Measurements from ENCODE around the gene GMNN. TPM values are rescaled to one million over a fixed set of nuclear protein-coding genes. Genes with fewer than 3 reads are reported as not detected.

The GMNN gene
- total RNA-seq, 1 experiment from 2014 or later: 22.4 TPM

- no peak for DNase-seq (ENCODE audit: unreplicated experiment)
- Mint-ChIP-seq H3K27ac (ENCODE audit: low read depth, unreplicated experiment) (no peak overlapping the region), H3K27me3 (ENCODE audit: insufficient read depth, unreplicated experiment) (no peaks in the 10 kb centered on the region), H3K9me3 (ENCODE audit: unreplicated experiment) (no peaks in the 10 kb centered on the region), H3K4me1 (ENCODE audit: insufficient read depth, unreplicated experiment) (peaks cover 17% of the 10 kb centered on the region), H3K4me3 (ENCODE audit: unreplicated experiment) (no peak overlapping the region), H3K36me3 (ENCODE audit: insufficient read depth, unreplicated experiment) (peaks cover 4% of the 10 kb centered on the region)
- intact Hi-C loops (cut with micrococcal nuclease): no loop called here
- TF ChIP-seq, protein P1, sequence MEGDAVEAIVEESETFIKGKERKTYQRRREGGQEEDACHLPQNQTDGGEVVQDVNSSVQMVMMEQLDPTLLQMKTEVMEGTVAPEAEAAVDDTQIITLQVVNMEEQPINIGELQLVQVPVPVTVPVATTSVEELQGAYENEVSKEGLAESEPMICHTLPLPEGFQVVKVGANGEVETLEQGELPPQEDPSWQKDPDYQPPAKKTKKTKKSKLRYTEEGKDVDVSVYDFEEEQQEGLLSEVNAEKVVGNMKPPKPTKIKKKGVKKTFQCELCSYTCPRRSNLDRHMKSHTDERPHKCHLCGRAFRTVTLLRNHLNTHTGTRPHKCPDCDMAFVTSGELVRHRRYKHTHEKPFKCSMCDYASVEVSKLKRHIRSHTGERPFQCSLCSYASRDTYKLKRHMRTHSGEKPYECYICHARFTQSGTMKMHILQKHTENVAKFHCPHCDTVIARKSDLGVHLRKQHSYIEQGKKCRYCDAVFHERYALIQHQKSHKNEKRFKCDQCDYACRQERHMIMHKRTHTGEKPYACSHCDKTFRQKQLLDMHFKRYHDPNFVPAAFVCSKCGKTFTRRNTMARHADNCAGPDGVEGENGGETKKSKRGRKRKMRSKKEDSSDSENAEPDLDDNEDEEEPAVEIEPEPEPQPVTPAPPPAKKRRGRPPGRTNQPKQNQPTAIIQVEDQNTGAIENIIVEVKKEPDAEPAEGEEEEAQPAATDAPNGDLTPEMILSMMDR (IDR thresholded peaks at IDR 0.05; ENCODE audit: unreplicated experiment): no peak
- no TSS peak for BruUV-seq (replicated peaks)
- ChIA-PET POLR2A (interaction anchor here (0.6 to 2.2 kb wide), 11 partner anchors 9 to 203 kb away, joined by 3 to 15 read pairs (median 4); partner anchors contain the start of gene GMNN), CTCF (interaction anchor here (0.6 to 1.3 kb wide), 3 partner anchors 12 to 382 kb away, joined by 3 to 6 read pairs (median 4); no protein-coding TSS in a partner anchor)
Measured at GRCh38 chr6:24823185-24823584, 48.4 kb downstream of the GMNN start.

DNA sequence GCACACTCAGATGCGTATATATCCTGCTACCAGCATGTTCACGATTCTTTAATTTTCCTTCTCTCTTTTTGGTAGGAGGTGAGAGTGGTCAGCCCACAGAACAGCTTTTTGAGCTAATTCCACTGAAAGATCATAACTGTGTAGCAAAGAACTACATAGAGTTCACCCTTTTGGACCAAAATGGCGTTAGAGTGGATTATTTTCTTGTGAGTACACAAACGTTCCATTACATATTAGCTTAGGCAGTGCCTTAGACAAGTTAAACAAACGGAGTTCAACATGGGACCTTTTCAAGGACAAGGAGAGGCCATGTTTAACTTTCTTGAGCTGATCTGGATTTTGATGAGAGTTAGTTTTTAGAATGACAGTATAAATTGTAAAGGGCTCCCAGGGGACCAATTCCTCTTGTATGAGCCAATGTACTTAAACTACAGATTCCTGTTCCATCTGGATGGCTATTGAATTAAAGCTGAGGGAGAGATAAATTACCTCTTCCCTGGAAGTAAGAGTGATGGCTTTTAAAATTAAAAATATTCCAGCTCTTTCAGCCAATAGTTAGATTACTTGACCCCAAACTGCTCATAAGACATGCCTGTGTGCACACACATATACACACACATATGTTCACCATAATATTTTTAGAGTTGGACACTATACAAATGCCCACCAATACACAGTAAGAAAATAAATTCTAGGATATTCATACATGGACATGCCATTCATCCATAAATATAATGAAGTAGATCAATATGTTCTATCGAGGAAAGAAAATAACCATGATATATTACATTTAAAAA lies 49.6 kb downstream of the GMNN start:
- no peak for DNase-seq (ENCODE audit: unreplicated experiment)
- TF ChIP-seq, protein P1 (IDR thresholded peaks at IDR 0.05; ENCODE audit: unreplicated experiment): no peak
- Mint-ChIP-seq H3K9me3 (ENCODE audit: unreplicated experiment) (no peaks in the 10 kb centered on the region), H3K27me3 (ENCODE audit: insufficient read depth, unreplicated experiment) (no peaks in the 10 kb centered on the region), H3K4me1 (ENCODE audit: insufficient read depth, unreplicated experiment) (peaks cover 24% of the 10 kb centered on the region), H3K4me3 (ENCODE audit: unreplicated experiment) (no peak overlapping the region), H3K27ac (ENCODE audit: low read depth, unreplicated experiment) (no peak overlapping the region), H3K36me3 (ENCODE audit: insufficient read depth, unreplicated experiment) (peaks cover 4% of the 10 kb centered on the region)
- CTCF ChIA-PET: interaction anchor here (1.0 to 1.3 kb wide), 4 partner anchors 11 to 201 kb away, joined by 3 to 6 read pairs (median 4); no protein-coding TSS in a partner anchor
- intact Hi-C loops (cut with micrococcal nuclease): no loop called here
- POLR2A ChIA-PET: interaction anchor here (0.5 to 2.1 kb wide), 7 partner anchors 11 to 193 kb away, joined by 3 to 15 read pairs (median 4); partner anchors contain the start of genes C6orf62 and GMNN
- BruUV-seq (replicated peaks): no TSS peak

DNA sequence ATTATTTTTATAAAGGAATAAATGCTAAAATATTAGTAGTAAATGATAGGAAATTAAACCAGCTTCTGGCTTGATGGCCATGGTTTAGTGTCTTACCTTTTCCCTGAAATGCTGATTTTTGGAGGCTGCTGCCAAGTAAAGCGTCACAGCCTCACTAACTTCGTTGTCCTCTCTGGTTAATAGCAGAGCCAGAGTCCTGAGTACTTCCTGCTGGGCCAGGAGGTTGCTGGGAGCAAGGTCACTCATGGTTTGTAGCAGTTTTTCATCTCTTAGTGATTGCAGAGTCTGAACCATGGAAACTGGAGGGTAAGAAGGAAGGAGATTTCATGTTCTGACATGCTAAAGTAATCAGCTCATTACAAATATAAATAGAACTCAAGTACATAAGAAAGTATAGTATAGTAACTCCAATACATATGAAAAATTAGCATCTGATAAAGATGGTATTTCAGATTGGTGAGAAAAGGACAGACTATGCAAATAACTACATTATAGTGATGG lies 50.4 kb downstream of the GMNN start:
- POLR2A ChIA-PET: interaction anchor here (1.0 to 2.1 kb wide), 4 partner anchors 36 to 107 kb away, joined by 3 to 15 read pairs (median 7); partner anchors contain the start of genes C6orf62 and GMNN
- H3K27me3 Mint-ChIP-seq (ENCODE audit: insufficient read depth, unreplicated experiment): no peaks in the 10 kb centered on the region
- BruUV-seq (replicated peaks): no TSS peak
- no peak overlapping the region for H3K4me3 Mint-ChIP-seq (ENCODE audit: unreplicated experiment)
- TF ChIP-seq, protein P1 (IDR thresholded peaks at IDR 0.05; ENCODE audit: unreplicated experiment): no peak
- H3K9me3 Mint-ChIP-seq (ENCODE audit: unreplicated experiment): no peaks in the 10 kb centered on the region
- no peak for DNase-seq (ENCODE audit: unreplicated experiment)
- no peak overlapping the region for H3K27ac Mint-ChIP-seq (ENCODE audit: low read depth, unreplicated experiment)
- H3K4me1 Mint-ChIP-seq (ENCODE audit: insufficient read depth, unreplicated experiment): peaks cover 24% of the 10 kb centered on the region
- intact Hi-C loops (cut with micrococcal nuclease): no loop called here
- H3K36me3 Mint-ChIP-seq (ENCODE audit: insufficient read depth, unreplicated experiment): peaks cover 4% of the 10 kb centered on the region
- CTCF ChIA-PET: interaction anchor here (1.1 kb wide), 1 partner anchor 200 kb away, joined by 3 read pairs; no protein-coding TSS in a partner anchor

DNA sequence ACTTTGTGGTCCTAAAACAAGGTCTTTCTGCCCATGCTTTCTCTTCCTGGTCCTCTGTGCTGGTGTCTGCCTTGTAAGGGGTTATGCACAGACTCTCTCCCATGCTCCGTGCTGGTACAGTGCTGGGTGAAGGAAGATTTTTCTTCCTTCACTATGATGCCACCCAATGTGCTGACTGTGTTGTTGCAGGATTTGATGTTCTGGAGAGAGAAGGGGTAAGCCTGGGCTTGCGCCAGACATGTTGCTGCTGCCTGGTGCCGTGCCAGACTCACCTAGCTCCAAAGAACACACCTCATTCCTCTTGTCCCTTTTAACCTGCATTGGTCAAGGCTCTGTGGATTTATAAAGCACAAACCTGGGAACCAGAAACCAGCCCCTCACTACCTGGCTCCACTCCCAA lies 52.4 kb downstream of the GMNN start:
- peak; percentile 64 for DNase-seq (ENCODE audit: unreplicated experiment)
- Mint-ChIP-seq H3K4me1 (ENCODE audit: insufficient read depth, unreplicated experiment) (peaks cover 18% of the 10 kb centered on the region), H3K27me3 (ENCODE audit: insufficient read depth, unreplicated experiment) (no peaks in the 10 kb centered on the region), H3K36me3 (ENCODE audit: insufficient read depth, unreplicated experiment) (peaks cover 4% of the 10 kb centered on the region), H3K4me3 (ENCODE audit: unreplicated experiment) (no peak overlapping the region), H3K27ac (ENCODE audit: low read depth, unreplicated experiment) (peak overlapping the region; percentile 59), H3K9me3 (ENCODE audit: unreplicated experiment) (no peaks in the 10 kb centered on the region)
- intact Hi-C loops (cut with micrococcal nuclease): no loop called here
- POLR2A ChIA-PET: interaction anchor here (0.7 to 2.2 kb wide), 12 partner anchors 9 to 244 kb away, joined by 3 to 10 read pairs (median 4); partner anchors contain the start of gene GMNN
- no TSS peak for BruUV-seq (replicated peaks)
- CTCF ChIA-PET: interaction anchor here (0.7 to 1.5 kb wide), 8 partner anchors 19 to 334 kb away, joined by 3 to 7 read pairs (median 4); no protein-coding TSS in a partner anchor
- TF ChIP-seq, protein P1 (IDR thresholded peaks at IDR 0.05; ENCODE audit: unreplicated experiment): no peak

Measured in MCF 10A (cell line).